Measurements from ENCODE around the gene NKAIN4. TPM values are rescaled to one million over a fixed set of nuclear protein-coding genes. Genes with fewer than 3 reads are reported as not detected.

NKAIN4 gene
- polyA plus RNA-seq (ENCODE audit: insufficient read length) = 20.7 TPM
- long read RNA-seq, donor 1, transcript NKAIN4-203 (7 exons, 1,430 nt) = major isoform, 11 of 20 reads
- long read RNA-seq, donor 1, partial matches to known transcripts = 9 of 20 reads
- long read RNA-seq, donor 1, other reads (novel, unspliced or antisense) = 0 of 20 reads
- long read RNA-seq, donor 2, transcript NKAIN4-203 (7 exons, 1,430 nt) = major isoform, 14 of 20 reads
- long read RNA-seq, donor 2, partial matches to known transcripts = 6 of 20 reads
- long read RNA-seq, donor 2, other reads (novel, unspliced or antisense) = 0 of 20 reads
- long read RNA-seq, donor 3, partial matches to known transcripts = 0 of 4 reads
- long read RNA-seq, donor 3, other reads (novel, unspliced or antisense) = 0 of 4 reads
- long read RNA-seq, donor 4, partial matches to known transcripts = 0 of 1 reads
- long read RNA-seq, donor 4, other reads (novel, unspliced or antisense) = 0 of 1 reads
- long read RNA-seq, donor 5, transcript NKAIN4-203 (7 exons, 1,430 nt) = major isoform, 18 of 18 reads
- long read RNA-seq, donor 5, partial matches to known transcripts = 0 of 18 reads
- long read RNA-seq, donor 5, other reads (novel, unspliced or antisense) = 0 of 18 reads
- long read RNA-seq, donor 6, transcript NKAIN4-203 (7 exons, 1,430 nt) = major isoform, 10 of 27 reads
- long read RNA-seq, donor 6, partial matches to known transcripts = 17 of 27 reads
- long read RNA-seq, donor 6, other reads (novel, unspliced or antisense) = 0 of 27 reads
- long read RNA-seq, donor 7, transcript NKAIN4-203 (7 exons, 1,430 nt) = major isoform, 25 of 35 reads
- long read RNA-seq, donor 7, partial matches to known transcripts = 9 of 35 reads
- long read RNA-seq, donor 7, other reads (novel, unspliced or antisense) = 0 of 35 reads
- long read RNA-seq, donor 8, partial matches to known transcripts = 0 of 4 reads
- long read RNA-seq, donor 8, other reads (novel, unspliced or antisense) = 0 of 4 reads

GRCh38 chr20:63254232-63254605, at the start of gene NKAIN4:
NKAIN4 (minus strand) TSS chr20:63254463; CDS start chr20:63254450, 13 bp downstream.
- no peak for DNase-seq

- DNase-seq = no peak
Observed at GRCh38 chr20:63303095-63303666, 48.9 kb upstream of the NKAIN4 start.

GRCh38 chr20:63301671-63302070, 47.4 kb upstream of the NKAIN4 start:
- DNase-seq = no peak

GRCh38 chr20:63298731-63299312, 44.6 kb upstream of the NKAIN4 start:
- no peak for DNase-seq

GRCh38 chr20:63297796-63298572, 43.7 kb upstream of the NKAIN4 start:
- DNase-seq = no peak

- no peak for DNase-seq
Observed at GRCh38 chr20:63297371-63297781, 43.1 kb upstream of the NKAIN4 start.

GRCh38 chr20:63296531-63297299, 42.5 kb upstream of the NKAIN4 start:
- no peak for DNase-seq

GRCh38 chr20:63295846-63296245, 41.6 kb upstream of the NKAIN4 start:
- DNase-seq = no peak

GRCh38 chr20:63295422-63295821, 41.2 kb upstream of the NKAIN4 start:
- no peak for DNase-seq

GRCh38 chr20:63295018-63295417, 40.8 kb upstream of the NKAIN4 start:
- no peak for DNase-seq

- DNase-seq = no peak
Observed at GRCh38 chr20:63294536-63294900, 40.3 kb upstream of the NKAIN4 start.

GRCh38 chr20:63293871-63294535, 39.7 kb upstream of the NKAIN4 start:
- no peak for DNase-seq

- no peak for DNase-seq
Observed at GRCh38 chr20:63293456-63293855, 39.2 kb upstream of the NKAIN4 start.

- no peak for DNase-seq
Observed at GRCh38 chr20:63292904-63293303, 38.6 kb upstream of the NKAIN4 start, which contains the start of gene COL20A1. COL20A1 (plus strand) TSS chr20:63293186; CDS start chr20:63295108, 1,922 bp downstream.

GRCh38 chr20:63292292-63292701, 38.0 kb upstream of the NKAIN4 start:
- DNase-seq = no peak

GRCh38 chr20:63291811-63292210, 37.5 kb upstream of the NKAIN4 start:
- DNase-seq = no peak

GRCh38 chr20:63290677-63291472, 36.6 kb upstream of the NKAIN4 start:
- DNase-seq = peak; percentile 31

GRCh38 chr20:63290136-63290676, 35.9 kb upstream of the NKAIN4 start:
- DNase-seq = no peak
